NB4 (cell line): ENCODE data around the gene PRCD.

ENCODE experiments used
- CTCF ChIP-seq: IDR thresholded peaks from one replicate; pipeline ENCODE4 v1.5.1; 2012; ENCODE audit warnings: low read depth, low read length
- MAX ChIP-seq: IDR thresholded peaks from 2 replicates; pipeline ENCODE4 v1.6.1; 2011; ENCODE audit warnings: low read depth, low read length
- POLR2A ChIP-seq: IDR thresholded peaks from 2 replicates; pipeline ENCODE4 v1.6.1; 2011; ENCODE audit warnings: mild to moderate bottlenecking; ENCODE audit not compliant: insufficient read length; ENCODE audit errors: extremely low read depth

GRCh38 chr17:76535788-76536510 lies 3.9 kb upstream of the PRCD start:
- TF ChIP-seq POLR2A (no peak), CTCF (no peak), MAX (no peak)
